HEK293 (cell line): ENCODE data around the gene ADAM17.

Experiments
- MEIS1 ChIP-seq: sonication (generic); formaldehyde crosslinking; IDR thresholded peaks from 2 replicates; pipeline ENCODE4 v1.8.1; 2022; ENCODE audit warnings: missing genetic modification reagents, mild to moderate bottlenecking, borderline replicate concordance
- MZF1 ChIP-seq: fragments of 450-650 bp; formaldehyde crosslinking; IDR thresholded peaks from 2 replicates; pipeline ENCODE4 v1.5.1; 2017; ENCODE audit warnings: missing biosample characterization, missing genetic modification characterization, borderline replicate concordance
- ZNF24 ChIP-seq: fragments of 450-650 bp; formaldehyde crosslinking; IDR thresholded peaks from 2 replicates; pipeline ENCODE4 v1.5.1; 2016; ENCODE audit warnings: missing biosample characterization, missing genetic modification characterization
- ZNF335 ChIP-seq: fragments of 450-650 bp; formaldehyde crosslinking; conservative IDR thresholded peaks from 2 replicates; pipeline ENCODE4 v1.5.1; 2016; ENCODE audit warnings: missing biosample characterization, missing genetic modification characterization
- TF ChIP-seq, protein P1 (sequence below): fragments of 450-650 bp; formaldehyde crosslinking; IDR thresholded peaks from 2 replicates; pipeline ENCODE4 v1.5.1; 2016; ENCODE audit warnings: missing biosample characterization, missing genetic modification characterization

DNA sequence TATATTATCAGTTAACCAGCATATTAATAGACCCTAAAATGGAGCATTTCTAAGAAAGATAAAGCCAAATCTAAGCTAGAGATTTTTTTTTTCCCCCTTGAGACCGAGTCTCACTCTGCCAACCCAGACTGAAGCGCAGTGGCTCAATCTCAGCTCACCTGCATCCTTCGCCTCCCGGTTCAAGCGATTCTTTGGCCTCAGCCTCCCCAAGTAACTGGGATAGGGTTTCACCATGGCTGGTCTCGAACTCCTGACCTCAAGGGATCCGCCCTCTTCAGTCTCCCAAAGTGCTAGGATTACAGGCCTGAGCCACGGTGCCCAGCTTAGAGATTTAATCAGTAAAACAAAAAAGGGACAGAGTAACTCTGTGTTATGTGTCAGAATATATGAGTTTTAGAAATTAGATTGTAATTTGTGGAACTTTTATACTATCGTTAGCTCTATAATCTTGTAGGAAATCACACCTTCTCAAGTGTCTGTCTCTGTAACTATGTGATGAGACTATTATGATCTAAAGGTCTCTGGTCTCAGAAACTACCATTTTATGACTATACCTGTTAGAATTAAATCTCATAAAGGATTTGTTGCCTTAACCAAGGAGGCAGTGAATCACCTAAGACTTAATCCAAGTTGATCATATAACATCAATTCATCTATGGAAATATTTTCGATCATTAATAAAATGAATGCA is 41.1 kb upstream of the ADAM17 start:
- no peak for TF ChIP-seq MZF1 (tag by site-specific recombination)
- TF ChIP-seq, protein P1, sequence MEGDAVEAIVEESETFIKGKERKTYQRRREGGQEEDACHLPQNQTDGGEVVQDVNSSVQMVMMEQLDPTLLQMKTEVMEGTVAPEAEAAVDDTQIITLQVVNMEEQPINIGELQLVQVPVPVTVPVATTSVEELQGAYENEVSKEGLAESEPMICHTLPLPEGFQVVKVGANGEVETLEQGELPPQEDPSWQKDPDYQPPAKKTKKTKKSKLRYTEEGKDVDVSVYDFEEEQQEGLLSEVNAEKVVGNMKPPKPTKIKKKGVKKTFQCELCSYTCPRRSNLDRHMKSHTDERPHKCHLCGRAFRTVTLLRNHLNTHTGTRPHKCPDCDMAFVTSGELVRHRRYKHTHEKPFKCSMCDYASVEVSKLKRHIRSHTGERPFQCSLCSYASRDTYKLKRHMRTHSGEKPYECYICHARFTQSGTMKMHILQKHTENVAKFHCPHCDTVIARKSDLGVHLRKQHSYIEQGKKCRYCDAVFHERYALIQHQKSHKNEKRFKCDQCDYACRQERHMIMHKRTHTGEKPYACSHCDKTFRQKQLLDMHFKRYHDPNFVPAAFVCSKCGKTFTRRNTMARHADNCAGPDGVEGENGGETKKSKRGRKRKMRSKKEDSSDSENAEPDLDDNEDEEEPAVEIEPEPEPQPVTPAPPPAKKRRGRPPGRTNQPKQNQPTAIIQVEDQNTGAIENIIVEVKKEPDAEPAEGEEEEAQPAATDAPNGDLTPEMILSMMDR (tag by site-specific recombination) = no peak
- TF ChIP-seq MEIS1 (CRISPR knock-in tag) = no peak
- no peak for TF ChIP-seq ZNF24 (tag by site-specific recombination)
- TF ChIP-seq ZNF335 = no peak
